GM18861 (cell line): ENCODE measurements around the gene SH3GL3.

Experiments used
- ATAC-seq: cut with Tn5 transposase; IDR thresholded peaks from one replicate; pipeline ENCODE4 v1.9.1; 2021; ENCODE audit not compliant: unreplicated experiment

SH3GL3 gene

GRCh38 chr15:83658430-83659416, 211.6 kb downstream of the SH3GL3 start:
- ATAC-seq, result no peak

GRCh38 chr15:83659417-83659812, 212.3 kb downstream of the SH3GL3 start:
- no peak for ATAC-seq

GRCh38 chr15:83665480-83665879, 218.3 kb downstream of the SH3GL3 start:
- no peak for ATAC-seq
